Activated naive CD4-positive, alpha-beta T cell treated with anti-CD3 and anti-CD28 coated beads for 36 hours (primary cell): ENCODE results near the gene RANGAP1. TPM values are rescaled to one million over a fixed set of nuclear protein-coding genes. Genes with fewer than 3 reads are reported as not detected.

Experiments
- CTCF ChIA-PET: fragments of 350-600 bp; sonication (Branson Sonifier 250); formaldehyde crosslinking; loops from one replicate; lab custom pipeline; 2021; ENCODE audit warnings: antibody characterized with exemption; lab: Charles Lee
- DNase-seq: peaks from one replicate; pipeline ENCODE4 v3.0.0-alpha.2; 2020
- H3K27ac Mint-ChIP-seq: one replicate; pipeline ENCODE4 v1.8.0; 2021; ENCODE audit warnings: mild to moderate bottlenecking, mixed read lengths
- H3K27me3 Mint-ChIP-seq: one replicate; pipeline ENCODE4 v1.8.0; 2021; ENCODE audit warnings: low read depth, mixed read lengths
- H3K36me3 Mint-ChIP-seq: one replicate; pipeline ENCODE4 v1.8.0; 2021; ENCODE audit warnings: low read depth, mixed read lengths
- H3K4me1 Mint-ChIP-seq: one replicate; pipeline ENCODE4 v1.8.0; 2021; ENCODE audit warnings: low read depth, mixed read lengths
- H3K4me3 Mint-ChIP-seq: one replicate; pipeline ENCODE4 v1.8.0; 2021; ENCODE audit warnings: mild to moderate bottlenecking, moderate library complexity, mixed read lengths
- H3K9me3 Mint-ChIP-seq: one replicate; pipeline ENCODE4 v1.8.0; 2021; ENCODE audit warnings: mixed read lengths
- intact Hi-C: fragments of 100-400 bp; cut with micrococcal nuclease; formaldehyde crosslinking; loops from one replicate; pipeline ENCODE4 v1.15.1; 2023
- total RNA-seq, 2 experiments: library from RNA; stranded (reverse); gene quantifications; one replicate each; pipeline ENCODE4 v1.2.3, GENCODE V29; 2021

Gene RANGAP1
- total RNA-seq, 2 experiments from 2014 or later, result 173 to 174 TPM

- H3K4me3 Mint-ChIP-seq, result no peak overlapping the region
- CTCF ChIA-PET, result no interaction called here
- no peak for DNase-seq
- no peak overlapping the region for H3K27ac Mint-ChIP-seq
- H3K9me3 Mint-ChIP-seq, result no peaks in the 10 kb centered on the region
- H3K4me1 Mint-ChIP-seq, result no peaks in the 10 kb centered on the region
- H3K36me3 Mint-ChIP-seq, result peaks cover 33% of the 10 kb centered on the region
- intact Hi-C loops, result no loop called here
- no peaks in the 10 kb centered on the region for H3K27me3 Mint-ChIP-seq
Observed at GRCh38 chr22:41248758-41249157, 37.2 kb downstream of the RANGAP1 start.

GRCh38 chr22:41248314-41248713, 37.7 kb downstream of the RANGAP1 start:
- H3K27me3 Mint-ChIP-seq, result no peaks in the 10 kb centered on the region
- DNase-seq, result no peak
- CTCF ChIA-PET, result interaction anchor here (0.6 to 2.4 kb wide), 2 partner anchors 11 to 64 kb away, joined by 3 to 11 read pairs; no protein-coding TSS in a partner anchor
- no peaks in the 10 kb centered on the region for H3K9me3 Mint-ChIP-seq
- peaks cover 32% of the 10 kb centered on the region for H3K36me3 Mint-ChIP-seq
- no peaks in the 10 kb centered on the region for H3K4me1 Mint-ChIP-seq
- H3K27ac Mint-ChIP-seq, result no peak overlapping the region
- intact Hi-C loops, result no loop called here
- no peak overlapping the region for H3K4me3 Mint-ChIP-seq

GRCh38 chr22:41247703-41248102, 38.3 kb downstream of the RANGAP1 start:
- H3K27me3 Mint-ChIP-seq, result no peaks in the 10 kb centered on the region
- intact Hi-C loops, result no loop called here
- H3K36me3 Mint-ChIP-seq, result peaks cover 29% of the 10 kb centered on the region
- no peaks in the 10 kb centered on the region for H3K4me1 Mint-ChIP-seq
- H3K4me3 Mint-ChIP-seq, result no peak overlapping the region
- H3K9me3 Mint-ChIP-seq, result no peaks in the 10 kb centered on the region
- CTCF ChIA-PET, result interaction anchor here (0.6 to 2.4 kb wide), 3 partner anchors 10 to 143 kb away, joined by 3 to 11 read pairs (median 4); no protein-coding TSS in a partner anchor
- DNase-seq, result no peak
- no peak overlapping the region for H3K27ac Mint-ChIP-seq

- no peaks in the 10 kb centered on the region for H3K27me3 Mint-ChIP-seq
Observed at GRCh38 chr22:41245917-41246499, 40.0 kb downstream of the RANGAP1 start.

GRCh38 chr22:41243361-41243760, 42.6 kb downstream of the RANGAP1 start:
- H3K27me3 Mint-ChIP-seq, result no peaks in the 10 kb centered on the region
- intact Hi-C loops, result no loop called here
- no peak for DNase-seq
- peaks cover 2% of the 10 kb centered on the region for H3K4me1 Mint-ChIP-seq
- CTCF ChIA-PET, result interaction anchor here (0.6 to 1.2 kb wide), 2 partner anchors 31 to 36 kb away, joined by 4 read pairs; no protein-coding TSS in a partner anchor
- H3K36me3 Mint-ChIP-seq, result peaks cover 9% of the 10 kb centered on the region
- H3K9me3 Mint-ChIP-seq, result no peaks in the 10 kb centered on the region
- H3K27ac Mint-ChIP-seq, result peak overlapping the region; percentile 12
- no peak overlapping the region for H3K4me3 Mint-ChIP-seq

More at GRCh38 chr22:41245917-41246499, 40.0 kb downstream of the RANGAP1 start:
- H3K4me1 Mint-ChIP-seq, result no peaks in the 10 kb centered on the region
- H3K4me3 Mint-ChIP-seq, result no peak overlapping the region
- DNase-seq, result no peak
- intact Hi-C loops, result no loop called here
- CTCF ChIA-PET, result interaction anchor here (2.4 kb wide), 1 partner anchor 8 kb away, joined by 11 read pairs; no protein-coding TSS in a partner anchor
- no peak overlapping the region for H3K27ac Mint-ChIP-seq
- peaks cover 23% of the 10 kb centered on the region for H3K36me3 Mint-ChIP-seq
- H3K9me3 Mint-ChIP-seq, result no peaks in the 10 kb centered on the region

GRCh38 chr22:41242396-41243117, 43.4 kb downstream of the RANGAP1 start:
- H3K4me3 Mint-ChIP-seq, result no peak overlapping the region
- no peaks in the 10 kb centered on the region for H3K27me3 Mint-ChIP-seq
- intact Hi-C loops, result no loop called here
- CTCF ChIA-PET, result interaction anchor here (0.6 kb wide), 1 partner anchor 37 kb away, joined by 4 read pairs; no protein-coding TSS in a partner anchor
- peaks cover 2% of the 10 kb centered on the region for H3K4me1 Mint-ChIP-seq
- peaks cover 6% of the 10 kb centered on the region for H3K36me3 Mint-ChIP-seq
- no peaks in the 10 kb centered on the region for H3K9me3 Mint-ChIP-seq
- DNase-seq, result no peak
- no peak overlapping the region for H3K27ac Mint-ChIP-seq

- no peak overlapping the region for H3K27ac Mint-ChIP-seq
- H3K27me3 Mint-ChIP-seq, result no peaks in the 10 kb centered on the region
- CTCF ChIA-PET, result no interaction called here
- H3K4me3 Mint-ChIP-seq, result no peak overlapping the region
- intact Hi-C loops, result no loop called here
- no peak for DNase-seq
- H3K36me3 Mint-ChIP-seq, result no peaks in the 10 kb centered on the region
- H3K9me3 Mint-ChIP-seq, result no peaks in the 10 kb centered on the region
- peaks cover 9% of the 10 kb centered on the region for H3K4me1 Mint-ChIP-seq
Observed at GRCh38 chr22:41241133-41241676, 44.8 kb downstream of the RANGAP1 start.

- Mint-ChIP-seq H3K36me3 (no peaks in the 10 kb centered on the region), H3K9me3 (no peaks in the 10 kb centered on the region), H3K4me1 (peaks cover 9% of the 10 kb centered on the region), H3K27me3 (no peaks in the 10 kb centered on the region), H3K27ac (no peak within 1 kb of the TSS), H3K4me3 (no peak within 1 kb of the TSS)
- intact Hi-C loops, result no loop called here
- DNase-seq, result no peak
- CTCF ChIA-PET, result no interaction called here
Observed at GRCh38 chr22:41240377-41241132, 45.4 kb downstream of the RANGAP1 start, which contains the start of gene CHADL. Gene CHADL, minus strand, starts transcription at chr22:41240931. Its CDS starts 50 bp downstream, at chr22:41240881.

GRCh38 chr22:41239443-41240128, 46.4 kb downstream of the RANGAP1 start:
- no peaks in the 10 kb centered on the region for H3K9me3 Mint-ChIP-seq
- H3K27ac Mint-ChIP-seq, result no peak overlapping the region
- H3K27me3 Mint-ChIP-seq, result no peaks in the 10 kb centered on the region
- H3K36me3 Mint-ChIP-seq, result no peaks in the 10 kb centered on the region
- intact Hi-C loops, result no loop called here
- peaks cover 9% of the 10 kb centered on the region for H3K4me1 Mint-ChIP-seq
- no peak for DNase-seq
- peak overlapping the region; percentile 46 for H3K4me3 Mint-ChIP-seq
- CTCF ChIA-PET, result interaction anchor here (0.5 kb wide), 1 partner anchor 258 kb away, joined by 3 read pairs; no protein-coding TSS in a partner anchor

GRCh38 chr22:41238570-41239442, 47.2 kb downstream of the RANGAP1 start:
- H3K4me1 Mint-ChIP-seq, result peaks cover 9% of the 10 kb centered on the region
- intact Hi-C loops, result no loop called here
- DNase-seq, result no peak
- H3K36me3 Mint-ChIP-seq, result no peaks in the 10 kb centered on the region
- peak overlapping the region; percentile 46 for H3K4me3 Mint-ChIP-seq
- no peaks in the 10 kb centered on the region for H3K9me3 Mint-ChIP-seq
- CTCF ChIA-PET, result interaction anchor here (0.9 to 4.9 kb wide), 8 partner anchors 8 to 584 kb away, joined by 3 to 97 read pairs (median 6); no protein-coding TSS in a partner anchor
- H3K27ac Mint-ChIP-seq, result no peak overlapping the region
- H3K27me3 Mint-ChIP-seq, result no peaks in the 10 kb centered on the region
